ENCODE data around the gene U2AF1L4. TPM values are rescaled to one million over a fixed set of nuclear protein-coding genes. Genes with fewer than 3 reads are reported as not detected.

U2AF1L4 gene, protein sequence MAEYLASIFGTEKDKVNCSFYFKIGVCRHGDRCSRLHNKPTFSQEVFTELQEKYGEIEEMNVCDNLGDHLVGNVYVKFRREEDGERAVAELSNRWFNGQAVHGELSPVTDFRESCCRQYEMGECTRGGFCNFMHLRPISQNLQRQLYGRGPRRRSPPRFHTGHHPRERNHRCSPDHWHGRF
- 10 to 100 TPM; 18.0 to 20.8 (median 18.7) TPM for total RNA-seq (2021; fragmentation: NEBNext Ultra II Directional; extraction: Animal tissue kit (Norgen Biotek cat#: 25700))
- long read RNA-seq, partial matches to known transcripts, result 0 of 10 reads
- long read RNA-seq, other reads (novel, unspliced or antisense), result 9 of 10 reads

DNA sequence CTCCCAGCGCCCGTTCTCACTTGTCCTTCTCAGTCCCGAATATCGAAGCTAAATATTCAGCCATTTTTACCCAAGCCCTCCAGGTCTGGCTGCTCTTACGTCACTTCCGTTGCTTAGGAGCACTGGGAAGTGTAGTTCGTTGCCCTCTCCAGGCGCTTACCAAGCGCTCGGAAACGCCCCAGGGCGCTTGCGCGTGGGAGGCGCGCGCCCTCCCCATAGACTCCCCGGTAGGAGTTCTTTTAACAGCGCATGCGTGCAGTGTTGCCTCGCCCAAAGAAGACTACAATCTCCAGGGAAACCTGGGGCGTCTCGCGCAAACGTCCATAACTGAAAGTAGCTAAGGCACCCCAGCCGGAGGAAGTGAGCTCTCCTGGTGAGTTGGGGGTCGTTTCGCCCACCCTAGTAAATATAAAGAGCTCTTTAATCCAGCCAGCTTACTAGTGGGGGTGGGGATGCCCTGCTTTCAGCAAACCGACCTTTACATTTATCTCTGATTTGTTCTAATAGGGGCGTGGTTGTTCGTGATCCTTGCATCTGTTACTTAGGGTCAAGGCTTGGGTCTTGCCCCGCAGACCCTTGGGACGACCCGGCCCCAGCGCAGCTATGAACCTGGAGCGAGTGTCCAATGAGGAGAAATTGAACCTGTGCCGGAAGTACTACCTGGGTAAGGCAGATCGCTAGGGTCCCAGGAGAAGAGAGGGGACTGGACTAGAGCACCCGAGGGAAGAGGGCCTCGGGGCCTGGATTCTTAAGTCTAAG, at the start of gene U2AF1L4, which contains the start of gene PSENEN:
TSS of gene U2AF1L4 (minus strand) at position 91 of the 759 bp plus-strand sequence. CDS start at position 64, 27 bp downstream.
TSS of gene PSENEN (plus strand) at position 324 of the 759 bp plus-strand sequence. CDS start at position 604, 280 bp downstream.
- peaks cover 13% of the 10 kb centered on the region for H3K36me3 Mint-ChIP-seq (ENCODE audit: low read depth)
- peak within 1 kb of the TSS; percentile 97 for H3K4me3 Mint-ChIP-seq
- DNase-seq, result peak; percentile 98
- peaks cover 6% of the 10 kb centered on the region for H3K27me3 Mint-ChIP-seq (ENCODE audit: insufficient read depth)
- TF ChIP-seq, protein P1, sequence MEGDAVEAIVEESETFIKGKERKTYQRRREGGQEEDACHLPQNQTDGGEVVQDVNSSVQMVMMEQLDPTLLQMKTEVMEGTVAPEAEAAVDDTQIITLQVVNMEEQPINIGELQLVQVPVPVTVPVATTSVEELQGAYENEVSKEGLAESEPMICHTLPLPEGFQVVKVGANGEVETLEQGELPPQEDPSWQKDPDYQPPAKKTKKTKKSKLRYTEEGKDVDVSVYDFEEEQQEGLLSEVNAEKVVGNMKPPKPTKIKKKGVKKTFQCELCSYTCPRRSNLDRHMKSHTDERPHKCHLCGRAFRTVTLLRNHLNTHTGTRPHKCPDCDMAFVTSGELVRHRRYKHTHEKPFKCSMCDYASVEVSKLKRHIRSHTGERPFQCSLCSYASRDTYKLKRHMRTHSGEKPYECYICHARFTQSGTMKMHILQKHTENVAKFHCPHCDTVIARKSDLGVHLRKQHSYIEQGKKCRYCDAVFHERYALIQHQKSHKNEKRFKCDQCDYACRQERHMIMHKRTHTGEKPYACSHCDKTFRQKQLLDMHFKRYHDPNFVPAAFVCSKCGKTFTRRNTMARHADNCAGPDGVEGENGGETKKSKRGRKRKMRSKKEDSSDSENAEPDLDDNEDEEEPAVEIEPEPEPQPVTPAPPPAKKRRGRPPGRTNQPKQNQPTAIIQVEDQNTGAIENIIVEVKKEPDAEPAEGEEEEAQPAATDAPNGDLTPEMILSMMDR (IDR thresholded peaks at IDR 0.05), result no peak
- H3K9me3 Mint-ChIP-seq, result no peaks in the 10 kb centered on the region
- H3K4me1 Mint-ChIP-seq (ENCODE audit: low read depth), result peaks cover 51% of the 10 kb centered on the region
- peak within 1 kb of the TSS; percentile 100 for H3K27ac Mint-ChIP-seq

DNA sequence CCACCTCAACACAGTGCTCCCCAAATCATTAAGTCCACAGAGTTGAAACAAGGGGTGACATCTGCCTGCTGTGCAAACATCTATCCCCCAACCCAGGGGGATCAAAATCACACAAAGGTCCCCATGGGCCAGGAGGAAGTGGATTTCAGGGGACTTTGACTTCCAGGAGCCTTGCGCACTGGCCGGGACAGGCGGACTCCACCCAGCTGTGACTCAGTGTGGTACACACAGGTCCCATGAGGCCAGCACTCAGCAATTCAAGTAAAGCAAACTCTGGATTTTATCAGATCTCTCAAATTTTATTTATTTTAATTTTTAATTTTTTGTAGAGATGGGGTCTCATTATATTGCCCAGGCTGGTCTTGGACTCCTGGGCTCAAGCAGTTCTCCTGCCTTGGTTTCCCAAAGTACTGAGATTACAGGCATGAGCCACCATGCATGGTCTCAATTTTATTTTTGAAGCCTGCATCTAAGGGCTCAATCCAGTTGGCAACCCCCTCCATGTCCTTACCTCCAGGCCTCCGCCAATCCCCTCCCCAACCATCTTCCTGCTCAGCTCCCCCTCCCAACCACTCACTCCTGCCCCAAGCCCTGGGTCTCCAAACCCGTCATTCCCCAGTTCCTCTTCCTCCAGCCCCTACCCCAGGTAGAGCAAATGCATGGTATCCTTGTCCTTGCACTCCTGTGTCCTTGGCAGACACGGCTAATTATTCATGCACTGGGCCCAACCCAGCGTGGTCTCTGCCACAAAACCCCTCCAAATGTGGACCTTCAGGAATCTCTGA, 48.4 kb upstream of the U2AF1L4 start:
- Mint-ChIP-seq H3K9me3 (no peaks in the 10 kb centered on the region), H3K4me1 (ENCODE audit: low read depth) (no peaks in the 10 kb centered on the region), H3K36me3 (ENCODE audit: low read depth) (no peaks in the 10 kb centered on the region), H3K4me3 (no peak overlapping the region), H3K27ac (no peak overlapping the region), H3K27me3 (ENCODE audit: insufficient read depth) (peaks cover 20% of the 10 kb centered on the region)
- TF ChIP-seq, protein P1 (IDR thresholded peaks at IDR 0.05), result no peak
- DNase-seq, result no peak

DNA sequence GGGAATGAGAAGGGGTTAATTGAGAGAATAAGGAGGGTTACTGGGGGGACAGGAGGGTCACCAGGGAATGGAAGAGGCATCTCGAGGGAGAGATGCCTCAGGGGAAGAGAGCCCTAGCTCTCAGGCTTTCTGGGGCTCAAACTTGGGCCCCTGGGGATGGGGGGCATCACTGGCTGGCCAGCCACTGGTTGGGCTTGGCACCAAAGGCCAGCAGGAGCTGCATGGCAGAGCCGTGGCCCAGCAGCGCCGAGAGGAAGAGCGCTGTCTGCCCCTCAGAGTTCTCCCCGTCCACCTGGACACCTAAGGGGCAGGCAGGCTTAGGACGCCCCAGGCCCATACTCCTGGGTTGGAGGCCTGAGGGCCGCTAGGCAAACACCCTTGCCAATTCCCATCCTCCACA, 47.7 kb upstream of the U2AF1L4 start:
- no peak overlapping the region for H3K27ac Mint-ChIP-seq
- no peaks in the 10 kb centered on the region for H3K9me3 Mint-ChIP-seq
- no peak overlapping the region for H3K4me3 Mint-ChIP-seq
- DNase-seq, result no peak
- H3K27me3 Mint-ChIP-seq (ENCODE audit: insufficient read depth), result peaks cover 16% of the 10 kb centered on the region
- H3K4me1 Mint-ChIP-seq (ENCODE audit: low read depth), result no peaks in the 10 kb centered on the region
- no peaks in the 10 kb centered on the region for H3K36me3 Mint-ChIP-seq (ENCODE audit: low read depth)
- TF ChIP-seq, protein P1 (IDR thresholded peaks at IDR 0.05), result no peak

DNA sequence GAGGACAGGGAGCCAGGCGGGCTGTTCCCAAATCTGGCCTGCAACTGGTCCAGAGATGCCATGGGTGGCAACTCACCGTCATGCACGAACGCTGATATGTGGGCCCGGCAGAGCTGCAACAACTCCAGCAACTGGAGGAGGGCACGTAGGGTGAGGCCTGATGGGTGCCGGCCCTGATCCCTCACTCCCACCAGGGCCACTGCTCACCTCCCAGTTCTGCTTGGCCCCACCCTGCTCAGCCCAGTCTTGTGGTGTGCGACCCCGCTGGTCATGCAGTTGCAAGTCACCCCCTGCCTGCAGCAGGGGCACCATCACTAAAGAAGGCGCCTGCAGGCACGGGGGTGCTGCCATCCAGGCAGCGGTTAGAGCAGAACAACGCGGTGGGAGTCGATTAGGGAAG, 47.1 kb upstream of the U2AF1L4 start:
- no peaks in the 10 kb centered on the region for H3K4me1 Mint-ChIP-seq (ENCODE audit: low read depth)
- TF ChIP-seq, protein P1 (IDR thresholded peaks at IDR 0.05), result no peak
- no peak overlapping the region for H3K4me3 Mint-ChIP-seq
- H3K9me3 Mint-ChIP-seq, result no peaks in the 10 kb centered on the region
- H3K36me3 Mint-ChIP-seq (ENCODE audit: low read depth), result no peaks in the 10 kb centered on the region
- H3K27ac Mint-ChIP-seq, result no peak overlapping the region
- no peak for DNase-seq
- peaks cover 16% of the 10 kb centered on the region for H3K27me3 Mint-ChIP-seq (ENCODE audit: insufficient read depth)

DNA sequence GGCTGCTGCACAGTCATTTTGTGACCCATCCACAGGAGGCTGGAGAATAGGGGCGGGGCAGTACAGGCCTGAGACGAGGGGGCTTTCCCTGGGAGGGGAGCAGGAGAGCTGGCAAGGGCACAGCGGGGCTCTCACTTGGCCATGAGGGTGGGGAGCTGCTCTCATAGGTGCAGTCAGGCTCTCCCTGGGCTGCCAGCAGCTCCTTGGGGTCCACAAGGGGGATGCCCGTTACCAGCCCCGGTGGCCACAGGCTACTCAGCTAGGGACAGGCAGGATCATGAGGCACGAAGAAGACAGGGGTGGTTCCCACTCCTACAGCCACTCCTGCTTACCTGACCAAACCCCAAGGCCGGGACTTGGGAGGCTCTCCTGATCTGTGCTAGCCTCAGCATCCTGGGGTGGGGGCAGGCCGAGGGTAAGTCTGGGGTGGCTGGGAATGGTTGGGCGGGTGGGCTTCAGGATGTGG, 46.6 kb upstream of the U2AF1L4 start:
- no peak overlapping the region for H3K27ac Mint-ChIP-seq
- no peak for DNase-seq
- no peaks in the 10 kb centered on the region for H3K9me3 Mint-ChIP-seq
- H3K4me1 Mint-ChIP-seq (ENCODE audit: low read depth), result no peaks in the 10 kb centered on the region
- TF ChIP-seq, protein P1 (IDR thresholded peaks at IDR 0.05), result no peak
- H3K27me3 Mint-ChIP-seq (ENCODE audit: insufficient read depth), result peaks cover 13% of the 10 kb centered on the region
- no peak overlapping the region for H3K4me3 Mint-ChIP-seq
- no peaks in the 10 kb centered on the region for H3K36me3 Mint-ChIP-seq (ENCODE audit: low read depth)

All from HFFc6 (cell line).